ENCODE data around the gene EYS.

GRCh38 chr6:64622944-64623343 lies 1084.1 kb downstream of the EYS start:
- TF ChIP-seq CTCF (IDR thresholded peaks at IDR 0.05) (no peak), POLR2A (IDR thresholded peaks at IDR 0.05; ENCODE audit: low read depth) (no peak)
